ENCODE results near the gene LGR4. TPM values are rescaled to one million over a fixed set of nuclear protein-coding genes. Genes with fewer than 3 reads are reported as not detected.

Gene LGR4
- total and polyA plus RNA-seq, 2 experiments from 2014 or later, result 22.6 to 99.6 TPM

DNA sequence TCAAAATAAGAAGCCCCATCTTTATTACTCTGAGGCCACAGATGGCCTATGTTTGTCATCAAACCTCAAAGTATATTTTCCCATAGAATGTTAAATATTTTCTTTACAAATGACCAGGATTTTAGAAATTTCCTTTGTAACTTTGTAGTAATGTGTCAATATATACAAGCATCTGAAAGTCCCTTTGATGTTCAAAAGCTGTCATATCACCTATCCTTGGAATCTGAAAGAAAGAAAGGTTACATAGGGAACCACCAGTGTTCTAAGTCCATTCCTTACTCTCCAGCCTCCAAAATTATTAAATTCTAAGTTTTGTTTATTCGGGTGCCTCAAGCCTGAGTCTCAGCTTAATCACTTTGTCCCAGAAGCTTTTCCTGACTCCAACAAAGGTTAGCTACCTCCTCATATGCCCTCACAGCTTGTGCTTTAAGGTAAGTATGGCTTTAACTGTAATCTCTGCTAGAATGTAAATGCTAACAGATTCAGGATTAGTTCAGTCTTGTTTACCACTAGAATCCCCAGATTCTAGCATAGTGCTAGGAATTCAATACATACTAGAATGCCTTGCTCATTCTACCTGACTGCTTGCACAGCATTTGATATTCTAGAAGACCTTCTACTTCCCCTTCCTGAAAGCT is 141.8 kb downstream of the LGR4 start (continued):
- TF ChIP-seq, protein P1, sequence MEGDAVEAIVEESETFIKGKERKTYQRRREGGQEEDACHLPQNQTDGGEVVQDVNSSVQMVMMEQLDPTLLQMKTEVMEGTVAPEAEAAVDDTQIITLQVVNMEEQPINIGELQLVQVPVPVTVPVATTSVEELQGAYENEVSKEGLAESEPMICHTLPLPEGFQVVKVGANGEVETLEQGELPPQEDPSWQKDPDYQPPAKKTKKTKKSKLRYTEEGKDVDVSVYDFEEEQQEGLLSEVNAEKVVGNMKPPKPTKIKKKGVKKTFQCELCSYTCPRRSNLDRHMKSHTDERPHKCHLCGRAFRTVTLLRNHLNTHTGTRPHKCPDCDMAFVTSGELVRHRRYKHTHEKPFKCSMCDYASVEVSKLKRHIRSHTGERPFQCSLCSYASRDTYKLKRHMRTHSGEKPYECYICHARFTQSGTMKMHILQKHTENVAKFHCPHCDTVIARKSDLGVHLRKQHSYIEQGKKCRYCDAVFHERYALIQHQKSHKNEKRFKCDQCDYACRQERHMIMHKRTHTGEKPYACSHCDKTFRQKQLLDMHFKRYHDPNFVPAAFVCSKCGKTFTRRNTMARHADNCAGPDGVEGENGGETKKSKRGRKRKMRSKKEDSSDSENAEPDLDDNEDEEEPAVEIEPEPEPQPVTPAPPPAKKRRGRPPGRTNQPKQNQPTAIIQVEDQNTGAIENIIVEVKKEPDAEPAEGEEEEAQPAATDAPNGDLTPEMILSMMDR (conservative IDR thresholded peaks at IDR 0.05; ENCODE audit: low read depth in 2 of 2), result no peak

DNA sequence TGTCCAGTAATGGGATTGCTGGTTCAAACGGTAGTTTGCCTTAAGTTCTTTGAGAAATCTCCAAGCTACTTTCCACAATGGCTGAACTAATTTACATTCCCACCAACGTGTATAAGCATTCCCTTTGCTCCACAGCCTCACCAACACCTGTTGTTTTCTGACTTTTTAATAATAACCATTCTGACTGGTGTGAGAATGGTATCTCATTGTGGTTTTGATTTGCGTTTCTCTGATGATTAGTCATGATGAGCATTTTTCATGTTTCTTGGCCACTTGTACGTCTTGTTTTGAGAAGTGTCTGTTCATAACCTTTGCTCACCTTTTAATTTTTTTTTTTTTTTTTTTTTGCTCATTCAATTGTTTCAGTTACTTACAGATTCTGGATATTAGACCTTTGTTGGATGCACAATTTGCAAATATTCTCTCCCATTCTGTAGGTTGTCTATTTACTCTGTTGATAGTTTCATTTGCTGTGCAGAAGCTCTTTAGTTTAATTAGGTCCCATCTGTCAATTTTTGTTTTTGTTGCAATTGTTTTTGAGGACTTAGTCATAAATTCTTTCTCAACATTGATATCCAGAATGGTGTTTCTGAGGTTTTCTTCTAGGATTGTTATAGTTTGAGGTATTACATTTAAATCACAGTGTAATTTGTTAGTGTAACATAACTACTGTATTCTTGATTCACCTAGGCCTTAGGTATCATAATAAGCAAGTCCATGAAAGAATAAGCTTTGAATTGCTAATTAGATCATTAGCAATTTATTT is 142.5 kb downstream of the LGR4 start:
- TF ChIP-seq EZH2 (IDR thresholded peaks at IDR 0.05; ENCODE audit: low read depth, unreplicated experiment) (no peak), STAT1 (IDR thresholded peaks at IDR 0.05; ENCODE audit: unreplicated experiment) (no peak), ZNF114 (CRISPR knock-in tag; IDR thresholded peaks at IDR 0.05) (no peak), CREB1 (CRISPR knock-in tag; IDR thresholded peaks at IDR 0.05; ENCODE audit: low read depth) (no peak), POLR2AphosphoS5 (IDR thresholded peaks at IDR 0.05; ENCODE audit: low read depth) (no peak), JUNB (IDR thresholded peaks at IDR 0.05; ENCODE audit: unreplicated experiment) (no peak), EZH2phosphoT487 (IDR thresholded peaks at IDR 0.05; ENCODE audit: unreplicated experiment) (no peak)
- TF ChIP-seq, protein P1 (conservative IDR thresholded peaks at IDR 0.05; ENCODE audit: low read depth in 2 of 2), result no peak
- TF ChIP-seq, protein P2, sequence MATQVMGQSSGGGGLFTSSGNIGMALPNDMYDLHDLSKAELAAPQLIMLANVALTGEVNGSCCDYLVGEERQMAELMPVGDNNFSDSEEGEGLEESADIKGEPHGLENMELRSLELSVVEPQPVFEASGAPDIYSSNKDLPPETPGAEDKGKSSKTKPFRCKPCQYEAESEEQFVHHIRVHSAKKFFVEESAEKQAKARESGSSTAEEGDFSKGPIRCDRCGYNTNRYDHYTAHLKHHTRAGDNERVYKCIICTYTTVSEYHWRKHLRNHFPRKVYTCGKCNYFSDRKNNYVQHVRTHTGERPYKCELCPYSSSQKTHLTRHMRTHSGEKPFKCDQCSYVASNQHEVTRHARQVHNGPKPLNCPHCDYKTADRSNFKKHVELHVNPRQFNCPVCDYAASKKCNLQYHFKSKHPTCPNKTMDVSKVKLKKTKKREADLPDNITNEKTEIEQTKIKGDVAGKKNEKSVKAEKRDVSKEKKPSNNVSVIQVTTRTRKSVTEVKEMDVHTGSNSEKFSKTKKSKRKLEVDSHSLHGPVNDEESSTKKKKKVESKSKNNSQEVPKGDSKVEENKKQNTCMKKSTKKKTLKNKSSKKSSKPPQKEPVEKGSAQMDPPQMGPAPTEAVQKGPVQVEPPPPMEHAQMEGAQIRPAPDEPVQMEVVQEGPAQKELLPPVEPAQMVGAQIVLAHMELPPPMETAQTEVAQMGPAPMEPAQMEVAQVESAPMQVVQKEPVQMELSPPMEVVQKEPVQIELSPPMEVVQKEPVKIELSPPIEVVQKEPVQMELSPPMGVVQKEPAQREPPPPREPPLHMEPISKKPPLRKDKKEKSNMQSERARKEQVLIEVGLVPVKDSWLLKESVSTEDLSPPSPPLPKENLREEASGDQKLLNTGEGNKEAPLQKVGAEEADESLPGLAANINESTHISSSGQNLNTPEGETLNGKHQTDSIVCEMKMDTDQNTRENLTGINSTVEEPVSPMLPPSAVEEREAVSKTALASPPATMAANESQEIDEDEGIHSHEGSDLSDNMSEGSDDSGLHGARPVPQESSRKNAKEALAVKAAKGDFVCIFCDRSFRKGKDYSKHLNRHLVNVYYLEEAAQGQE (IDR thresholded peaks at IDR 0.05; ENCODE audit: unreplicated experiment), result no peak
- TF ChIP-seq, protein P3, sequence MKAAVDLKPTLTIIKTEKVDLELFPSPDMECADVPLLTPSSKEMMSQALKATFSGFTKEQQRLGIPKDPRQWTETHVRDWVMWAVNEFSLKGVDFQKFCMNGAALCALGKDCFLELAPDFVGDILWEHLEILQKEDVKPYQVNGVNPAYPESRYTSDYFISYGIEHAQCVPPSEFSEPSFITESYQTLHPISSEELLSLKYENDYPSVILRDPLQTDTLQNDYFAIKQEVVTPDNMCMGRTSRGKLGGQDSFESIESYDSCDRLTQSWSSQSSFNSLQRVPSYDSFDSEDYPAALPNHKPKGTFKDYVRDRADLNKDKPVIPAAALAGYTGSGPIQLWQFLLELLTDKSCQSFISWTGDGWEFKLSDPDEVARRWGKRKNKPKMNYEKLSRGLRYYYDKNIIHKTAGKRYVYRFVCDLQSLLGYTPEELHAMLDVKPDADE (IDR thresholded peaks at IDR 0.05), result no peak
- Mint-ChIP-seq H3K9me3 (peaks cover 18% of the 10 kb centered on the region), H3K36me3 (ENCODE audit: low read depth) (peaks cover 19% of the 10 kb centered on the region), H3K4me3 (no peak overlapping the region), H3K27ac (no peak overlapping the region), H3K4me1 (peaks cover 22% of the 10 kb centered on the region), H3K27me3 (ENCODE audit: insufficient read depth, low read depth, poor library complexity) (peaks cover 2% of the 10 kb centered on the region)
- ATAC-seq (no peak), DNase-seq (ENCODE audit: low spot score) (no peak)
- Histone ChIP-seq H3K4me3 (no peak overlapping the region), H3K27ac (ENCODE audit: low read depth) (no peak overlapping the region), H3K79me2 (replicated peaks; ENCODE audit: insufficient read depth) (no peaks in the 10 kb centered on the region), H2AFZ (no peak overlapping the region), H3K36me3 (ENCODE audit: insufficient read depth) (no peaks in the 10 kb centered on the region), H3K4me1 (ENCODE audit: insufficient read depth) (peaks cover 24% of the 10 kb centered on the region), H3F3A (replicated peaks; ENCODE audit: low read depth) (no peaks in the 10 kb centered on the region), H3K4me2 (no peak overlapping the region), H3K9me2 (ENCODE audit: insufficient read depth) (no peaks in the 10 kb centered on the region), H3K27me3 (ENCODE audit: insufficient read depth) (no peaks in the 10 kb centered on the region), H4K20me1 (replicated peaks; ENCODE audit: insufficient read depth) (no peaks in the 10 kb centered on the region)

All from GM23338 (cell line).